Tibial nerve (tissue), 3 donors: ENCODE measurements around the gene IL36G.

Source experiments
- CTCF ChIP-seq, 5 experiments: fragments of 200-600 bp in 3 of 5; fragments of 450-650 bp in 2 of 5; sonication (generic) in 3 of 5; IDR thresholded peaks; one replicate each; pipeline ENCODE4 v1.5.1; 2016 to 2019; ENCODE audit warnings: antibody characterized with exemption in 5 of 5, mild to moderate bottlenecking in 3 of 5, moderate library complexity in 2 of 5
- POLR2A ChIP-seq, 2 donors: fragments of 450-650 bp; IDR thresholded peaks; one replicate each; pipeline ENCODE4 v1.6.1; 2017; ENCODE audit warnings: antibody characterized with exemption in 2 of 2, mild to moderate bottlenecking in 2 of 2, moderate library complexity in 2 of 2

GRCh38 chr2:113005030-113005509, 27.3 kb downstream of the IL36G start, which contains the start of gene IL36A:
- no peak for TF ChIP-seq CTCF (IDR thresholded peaks at IDR 0.05)
- no peak for TF ChIP-seq POLR2A (IDR thresholded peaks at IDR 0.05)
